OCI-LY3 (cell line): ENCODE data around the gene PGS1.

ENCODE experiments used
- H2AFZ ChIP-seq: fragments of 200-600, 300-600 bp; shearing (Covaris generic); 2 replicates; pipeline ENCODE4 v1.6.0; 2014; ENCODE audit warnings: antibody characterized with exemption, low read depth, low read length
- H3K27ac ChIP-seq: fragments of 200-600, 300-600 bp; sonication (generic); 2 replicates; pipeline ENCODE4 v1.5.1; 2014; ENCODE audit warnings: mild to moderate bottlenecking, low read length, moderate library complexity, mixed read lengths
- H3K27me3 ChIP-seq: fragments of 200-600, 300-600 bp; sonication (generic); 2 replicates; pipeline ENCODE4 v1.6.1; 2014; ENCODE audit warnings: low read depth, low read length, mixed read lengths
- H3K36me3 ChIP-seq: fragments of 200-600, 300-600 bp; sonication (generic); replicated peaks from 2 replicates; pipeline ENCODE3; 2014; ENCODE audit warnings: low read depth, low read length, mixed read lengths
- H3K4me1 ChIP-seq: fragments of 300-600, 200-600 bp; sonication (generic); 2 replicates; pipeline ENCODE4 v1.6.1; 2014; ENCODE audit warnings: low read length, mixed read lengths
- H3K4me2 ChIP-seq: fragments of 200-600, 300-600 bp; sonication (generic); 2 replicates; pipeline ENCODE4 v1.6.1; 2014; ENCODE audit warnings: low read length, mixed read lengths
- H3K4me3 ChIP-seq: fragments of 300-600, 200-600 bp; sonication (generic); 2 replicates; pipeline ENCODE4 v1.5.1; 2014; ENCODE audit warnings: antibody characterized with exemption, mild to moderate bottlenecking, low read length, moderate library complexity
- H3K79me2 ChIP-seq: fragments of 300-600, 200-600 bp; shearing (Covaris generic); 2 replicates; pipeline ENCODE4 v1.6.1; 2014; ENCODE audit warnings: mild to moderate bottlenecking, low read length, mixed read lengths
- H3K9ac ChIP-seq: fragments of 300-600, 200-600 bp; shearing (Covaris generic); 2 replicates; pipeline ENCODE4 v1.6.0; 2014; ENCODE audit warnings: mild to moderate bottlenecking, low read length, moderate library complexity
- H3K9me3 ChIP-seq: fragments of 200-600, 300-600 bp; shearing (Covaris generic); 2 replicates; pipeline ENCODE4 v1.6.1; 2014; ENCODE audit warnings: low read length, mixed read lengths; ENCODE audit not compliant: insufficient read depth
- H4K20me1 ChIP-seq: fragments of 200-600, 300-600 bp; sonication (generic); 2 replicates; pipeline ENCODE4 v1.6.1; 2016; ENCODE audit warnings: low read length, mixed read lengths; ENCODE audit not compliant: insufficient read depth
- EZH2phosphoT487 ChIP-seq: fragments of 200-600 bp; shearing (Covaris generic); IDR thresholded peaks from 2 replicates; pipeline ENCODE4 v1.6.1; 2018; ENCODE audit warnings: antibody characterized with exemption, mixed run types, low read depth
- TF ChIP-seq, protein P1 (sequence below): fragments of 200-600, 300-600 bp; sonication (generic); IDR thresholded peaks from 2 replicates; pipeline ENCODE4 v1.5.1; 2014; ENCODE audit warnings: antibody characterized with exemption, low read length, low read depth

The PGS1 gene

DNA sequence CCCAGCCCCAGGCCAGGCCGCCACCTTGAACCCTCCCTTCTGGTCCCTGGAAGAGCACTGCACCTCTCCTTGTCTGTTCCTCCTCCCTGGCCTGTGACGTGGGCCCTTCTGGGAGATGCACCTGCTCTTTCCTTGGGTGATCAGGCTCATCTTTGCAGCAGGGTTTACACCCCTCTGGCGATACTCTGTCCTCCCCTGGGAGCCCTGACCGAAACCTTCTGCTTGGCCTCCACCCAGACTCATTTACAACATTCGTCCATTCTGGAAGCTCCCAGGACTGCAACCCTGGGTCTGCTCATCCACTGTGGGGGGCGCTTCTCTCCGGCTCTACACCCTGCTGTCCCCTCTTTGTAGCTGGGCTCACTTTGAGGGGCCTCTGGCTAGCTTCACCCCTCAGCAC lies 73.3 kb downstream of the PGS1 start:
- no peaks in the 10 kb centered on the region for H3K27me3 ChIP-seq
- no peak overlapping the region for H3K4me2 ChIP-seq
- H3K9me3 ChIP-seq, result no peaks in the 10 kb centered on the region
- H3K79me2 ChIP-seq, result no peaks in the 10 kb centered on the region
- H3K4me3 ChIP-seq, result no peak overlapping the region
- TF ChIP-seq EZH2phosphoT487, result no peak
- TF ChIP-seq, protein P1, sequence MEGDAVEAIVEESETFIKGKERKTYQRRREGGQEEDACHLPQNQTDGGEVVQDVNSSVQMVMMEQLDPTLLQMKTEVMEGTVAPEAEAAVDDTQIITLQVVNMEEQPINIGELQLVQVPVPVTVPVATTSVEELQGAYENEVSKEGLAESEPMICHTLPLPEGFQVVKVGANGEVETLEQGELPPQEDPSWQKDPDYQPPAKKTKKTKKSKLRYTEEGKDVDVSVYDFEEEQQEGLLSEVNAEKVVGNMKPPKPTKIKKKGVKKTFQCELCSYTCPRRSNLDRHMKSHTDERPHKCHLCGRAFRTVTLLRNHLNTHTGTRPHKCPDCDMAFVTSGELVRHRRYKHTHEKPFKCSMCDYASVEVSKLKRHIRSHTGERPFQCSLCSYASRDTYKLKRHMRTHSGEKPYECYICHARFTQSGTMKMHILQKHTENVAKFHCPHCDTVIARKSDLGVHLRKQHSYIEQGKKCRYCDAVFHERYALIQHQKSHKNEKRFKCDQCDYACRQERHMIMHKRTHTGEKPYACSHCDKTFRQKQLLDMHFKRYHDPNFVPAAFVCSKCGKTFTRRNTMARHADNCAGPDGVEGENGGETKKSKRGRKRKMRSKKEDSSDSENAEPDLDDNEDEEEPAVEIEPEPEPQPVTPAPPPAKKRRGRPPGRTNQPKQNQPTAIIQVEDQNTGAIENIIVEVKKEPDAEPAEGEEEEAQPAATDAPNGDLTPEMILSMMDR, result no peak
- H3K4me1 ChIP-seq, result peaks cover 6% of the 10 kb centered on the region
- no peaks in the 10 kb centered on the region for H3K36me3 ChIP-seq
- no peaks in the 10 kb centered on the region for H4K20me1 ChIP-seq
- no peak overlapping the region for H3K9ac ChIP-seq
- H3K27ac ChIP-seq, result no peak overlapping the region
- no peak overlapping the region; the same call in 1 of the 2 replicates for H2AFZ ChIP-seq

DNA sequence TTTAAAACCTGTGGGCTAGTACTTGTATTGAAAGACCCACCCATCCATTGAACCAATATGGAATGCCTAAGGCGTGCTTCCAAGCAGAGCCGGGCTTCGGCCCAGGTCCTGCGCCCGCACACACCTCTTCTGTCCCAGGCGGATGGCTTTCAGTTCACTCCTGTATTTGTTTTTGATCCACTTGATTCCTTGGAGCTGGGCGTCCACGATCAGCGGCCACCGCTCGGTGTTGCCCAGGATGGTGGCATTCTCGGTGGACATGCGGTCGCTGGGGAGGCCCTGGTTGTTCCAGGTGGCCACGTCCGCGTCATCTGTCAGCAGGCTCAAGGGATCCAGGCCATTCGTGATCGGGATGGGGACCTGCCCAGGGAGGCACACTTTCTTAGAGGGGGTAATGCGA lies 75.9 kb downstream of the PGS1 start:
- H4K20me1 ChIP-seq, result no peaks in the 10 kb centered on the region
- TF ChIP-seq EZH2phosphoT487, result no peak
- TF ChIP-seq, protein P1, result no peak
- H3K4me3 ChIP-seq, result no peak overlapping the region
- H2AFZ ChIP-seq, result no peak overlapping the region
- H3K9me3 ChIP-seq, result no peaks in the 10 kb centered on the region
- no peaks in the 10 kb centered on the region for H3K79me2 ChIP-seq
- no peak overlapping the region for H3K27ac ChIP-seq
- H3K36me3 ChIP-seq, result no peaks in the 10 kb centered on the region
- H3K4me2 ChIP-seq, result no peak overlapping the region
- H3K27me3 ChIP-seq, result no peaks in the 10 kb centered on the region
- H3K9ac ChIP-seq, result no peak overlapping the region
- peaks cover 6% of the 10 kb centered on the region for H3K4me1 ChIP-seq

DNA sequence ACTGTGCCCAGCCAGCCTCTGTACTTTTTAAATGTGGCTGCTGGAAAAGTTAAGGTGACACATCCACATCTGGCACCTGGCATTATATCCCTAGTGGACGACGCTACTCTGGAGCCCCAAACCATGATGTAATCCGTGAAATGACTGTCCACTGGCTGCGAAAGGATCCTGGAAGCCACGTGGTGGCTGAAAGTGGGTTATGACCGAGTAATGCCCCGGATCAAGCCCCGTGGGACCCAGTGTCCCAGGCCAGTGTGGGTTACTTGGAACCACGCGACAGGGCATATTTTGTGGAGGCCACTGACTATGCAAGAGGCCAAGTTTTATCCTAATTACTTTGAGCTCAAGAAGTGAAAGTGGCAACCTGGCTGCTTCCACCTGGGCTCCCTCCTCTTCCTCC lies 79.6 kb downstream of the PGS1 start:
- H3K79me2 ChIP-seq, result no peaks in the 10 kb centered on the region
- H3K36me3 ChIP-seq, result no peaks in the 10 kb centered on the region

DNA sequence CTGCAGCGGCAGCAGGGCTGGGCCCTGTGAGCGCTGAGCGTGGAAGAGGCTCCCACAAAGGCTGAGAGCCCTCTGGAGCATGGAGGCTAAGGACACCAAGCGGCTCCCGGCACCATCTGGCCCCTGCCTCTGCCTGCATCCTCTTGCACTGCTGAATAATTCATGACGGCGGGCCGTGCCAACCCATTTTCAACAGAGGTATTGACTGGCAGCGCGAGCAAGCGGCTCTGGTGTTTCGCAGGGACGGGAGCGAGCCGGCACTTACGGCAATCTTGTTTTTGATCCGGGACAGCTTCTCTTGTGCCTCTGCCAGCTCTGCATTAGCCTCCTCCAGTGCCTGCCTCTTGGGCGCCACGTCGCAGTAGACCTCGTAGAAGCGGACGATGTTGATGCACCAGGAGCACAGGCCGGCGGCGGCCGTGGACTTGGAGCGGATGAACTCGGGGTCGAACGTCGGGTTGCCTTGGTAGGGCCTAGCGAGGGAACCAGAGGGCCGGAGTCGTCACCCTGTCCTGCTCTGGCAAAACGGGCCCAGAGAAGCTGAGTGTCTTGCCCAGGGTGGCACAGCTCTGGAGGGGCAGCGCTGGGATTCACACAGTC lies 80.4 kb downstream of the PGS1 start:
- Histone ChIP-seq H3K4me2 (no peak overlapping the region), H4K20me1 (no peaks in the 10 kb centered on the region), H3K4me1 (no peaks in the 10 kb centered on the region), H3K79me2 (no peaks in the 10 kb centered on the region), H3K36me3 (no peaks in the 10 kb centered on the region), H3K27ac (no peak overlapping the region), H3K4me3 (no peak overlapping the region), H3K9ac (no peak overlapping the region), H3K27me3 (no peaks in the 10 kb centered on the region), H3K9me3 (no peaks in the 10 kb centered on the region), H2AFZ (no peak overlapping the region)
- TF ChIP-seq EZH2phosphoT487, result no peak
- TF ChIP-seq, protein P1, result no peak

More for the DNA sequence above, 79.6 kb downstream of the PGS1 start:
- TF ChIP-seq, protein P1, result no peak
- TF ChIP-seq EZH2phosphoT487, result no peak
- Histone ChIP-seq H3K4me1 (no peaks in the 10 kb centered on the region), H3K27ac (no peak overlapping the region), H3K9ac (no peak overlapping the region), H4K20me1 (no peaks in the 10 kb centered on the region), H3K27me3 (no peaks in the 10 kb centered on the region), H2AFZ (no peak overlapping the region), H3K9me3 (no peaks in the 10 kb centered on the region), H3K4me3 (no peak overlapping the region), H3K4me2 (no peak overlapping the region)
